OCI-LY7 (cell line): ENCODE results near the gene KRR1.

Source experiments
- EZH2phosphoT487 ChIP-seq: fragments of 200-600 bp; sonication (generic); IDR thresholded peaks from 2 replicates; pipeline ENCODE4 v1.6.1; 2018; ENCODE audit warnings: low read depth, borderline replicate concordance, mild to moderate bottlenecking, mixed run types, antibody characterized with exemption, low read length, moderate library complexity, mixed read lengths
- TF ChIP-seq, protein P1 (sequence below): fragments of 200-600 bp; sonication (generic); conservative IDR thresholded peaks from 2 replicates; pipeline ENCODE4 v1.5.1; 2014; ENCODE audit warnings: mild to moderate bottlenecking, antibody characterized with exemption, low read length, moderate library complexity, mixed read lengths

DNA sequence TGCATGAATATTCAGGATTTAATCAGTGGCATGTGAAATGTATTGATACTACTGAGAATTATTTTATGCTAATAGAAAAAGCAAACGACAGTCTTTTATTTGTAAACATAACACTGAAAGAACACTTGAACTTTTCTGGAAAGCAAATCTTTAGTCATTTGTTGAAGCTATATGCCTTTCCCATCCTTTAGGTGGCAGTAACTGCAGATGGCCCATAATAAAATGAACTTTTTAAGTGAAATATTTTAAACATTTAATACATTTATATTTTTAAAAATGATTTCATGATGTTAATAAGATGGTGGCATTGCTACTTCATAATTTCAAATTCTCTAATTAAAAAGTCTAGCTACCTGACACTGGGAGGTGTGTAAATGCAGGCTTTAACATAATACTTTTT is 13.9 kb upstream of the KRR1 start:
- TF ChIP-seq, protein P1, sequence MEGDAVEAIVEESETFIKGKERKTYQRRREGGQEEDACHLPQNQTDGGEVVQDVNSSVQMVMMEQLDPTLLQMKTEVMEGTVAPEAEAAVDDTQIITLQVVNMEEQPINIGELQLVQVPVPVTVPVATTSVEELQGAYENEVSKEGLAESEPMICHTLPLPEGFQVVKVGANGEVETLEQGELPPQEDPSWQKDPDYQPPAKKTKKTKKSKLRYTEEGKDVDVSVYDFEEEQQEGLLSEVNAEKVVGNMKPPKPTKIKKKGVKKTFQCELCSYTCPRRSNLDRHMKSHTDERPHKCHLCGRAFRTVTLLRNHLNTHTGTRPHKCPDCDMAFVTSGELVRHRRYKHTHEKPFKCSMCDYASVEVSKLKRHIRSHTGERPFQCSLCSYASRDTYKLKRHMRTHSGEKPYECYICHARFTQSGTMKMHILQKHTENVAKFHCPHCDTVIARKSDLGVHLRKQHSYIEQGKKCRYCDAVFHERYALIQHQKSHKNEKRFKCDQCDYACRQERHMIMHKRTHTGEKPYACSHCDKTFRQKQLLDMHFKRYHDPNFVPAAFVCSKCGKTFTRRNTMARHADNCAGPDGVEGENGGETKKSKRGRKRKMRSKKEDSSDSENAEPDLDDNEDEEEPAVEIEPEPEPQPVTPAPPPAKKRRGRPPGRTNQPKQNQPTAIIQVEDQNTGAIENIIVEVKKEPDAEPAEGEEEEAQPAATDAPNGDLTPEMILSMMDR: peak; percentile 68
- no peak for TF ChIP-seq EZH2phosphoT487
